Measurements from ENCODE around the gene SMARCC2. TPM values are rescaled to one million over a fixed set of nuclear protein-coding genes. Genes with fewer than 3 reads are reported as not detected.
A peak's percentile ranks its signal among the peaks of the same experiment; 100 is the strongest.

Gene SMARCC2
- total RNA-seq: 10 to 100 TPM; 34.1 to 56.9 (median 49.4) TPM

- intact Hi-C loops (cut with DNase I; ENCODE audit: low total_unique reads) (loop anchor here (1.0 to 2.0 kb wide), 3 partner anchors 31 to 70 kb away; partner anchors contain the start of gene MYL6), in situ Hi-C loops (cut with MboI; ENCODE audit: low sequenced_read_pairs in 4 of 4) (loop anchor here in 3 of 4 donors (5.0 to 25.0 kb wide), 3 partner anchors 62 to 273 kb away; partner anchors contain the start of genes ESYT1 (in 3 of the 3), MIP (in 1 of the 3) and SPRYD4 (in 1 of the 3))
- peak; percentile 77 to 88 for DNase-seq
- Histone ChIP-seq H3K27me3 (no peaks in the 10 kb centered on the region), H3K4me3 (peak within 1 kb of the TSS; percentile 76 to 90 (median 82)), H3K9me3 (no peaks in the 10 kb centered on the region), H3K27ac (peak within 1 kb of the TSS; percentile 89 to 94 (median 94)), H3K4me1 (peaks cover 16 to 28% of the 10 kb centered on the region in 2 donors), H3K36me3 (peaks cover 0 to 18% of the 10 kb centered on the region in 2 donors)
- peak; percentile 90 for ATAC-seq
- TF ChIP-seq CTCF (IDR thresholded peaks at IDR 0.05 in 4 of 5, conservative IDR thresholded peaks at IDR 0.05 in 1 of 5) (peak; percentile 74 to 88 (median 84)), POLR2A (IDR thresholded peaks at IDR 0.05) (peak; percentile 20 to 41)
Measured at GRCh38 chr12:56189099-56189917, at the start of gene SMARCC2. TSS of gene SMARCC2 (minus strand) at chr12:56189483. CDS start at chr12:56189461, 22 bp downstream.

- TF ChIP-seq CTCF (IDR thresholded peaks at IDR 0.05 in 4 of 5, conservative IDR thresholded peaks at IDR 0.05 in 1 of 5) (no peak), POLR2A (IDR thresholded peaks at IDR 0.05) (no peak)
- Histone ChIP-seq H3K27me3 (no peaks in the 10 kb centered on the region), H3K27ac (no peak overlapping the region), H3K4me3 (no peak overlapping the region), H3K9me3 (no peaks in the 10 kb centered on the region), H3K36me3 (peaks cover 0 to 35% of the 10 kb centered on the region in 2 donors), H3K4me1 (no peaks in the 10 kb centered on the region)
- ATAC-seq: no peak
- intact Hi-C loops (cut with DNase I; ENCODE audit: low total_unique reads): no loop called here
- DNase-seq: no peak
- in situ Hi-C loops (cut with MboI; ENCODE audit: low sequenced_read_pairs in 4 of 4): no loop called here
Measured at GRCh38 chr12:56237552-56237951, 48.3 kb upstream of the SMARCC2 start.

- no peaks in the 10 kb centered on the region for H3K27me3 ChIP-seq
- H3K9me3 ChIP-seq: no peaks in the 10 kb centered on the region
- H3K4me3 ChIP-seq: no peak overlapping the region
- no peak for TF ChIP-seq POLR2A (IDR thresholded peaks at IDR 0.05)
- no peak for TF ChIP-seq CTCF (IDR thresholded peaks at IDR 0.05 in 4 of 5, conservative IDR thresholded peaks at IDR 0.05 in 1 of 5)
- in situ Hi-C loops (cut with MboI; ENCODE audit: low sequenced_read_pairs in 4 of 4) (no loop called here), intact Hi-C loops (cut with DNase I; ENCODE audit: low total_unique reads) (no loop called here)
- peaks cover 0 to 29% of the 10 kb centered on the region in 2 donors for H3K36me3 ChIP-seq
- no peaks in the 10 kb centered on the region for H3K4me1 ChIP-seq
- H3K27ac ChIP-seq: no peak overlapping the region
- ATAC-seq: no peak
- no peak for DNase-seq
Measured at GRCh38 chr12:56236985-56237384, 47.7 kb upstream of the SMARCC2 start.

GRCh38 chr12:56236091-56236490 is 46.8 kb upstream of the SMARCC2 start:
- Histone ChIP-seq H3K4me1 (no peaks in the 10 kb centered on the region), H3K36me3 (peaks cover 0 to 20% of the 10 kb centered on the region in 2 donors), H3K9me3 (no peaks in the 10 kb centered on the region), H3K4me3 (no peak overlapping the region), H3K27ac (no peak overlapping the region), H3K27me3 (no peaks in the 10 kb centered on the region)
- intact Hi-C loops (cut with DNase I; ENCODE audit: low total_unique reads) (no loop called here), in situ Hi-C loops (cut with MboI; ENCODE audit: low sequenced_read_pairs in 4 of 4) (no loop called here)
- TF ChIP-seq CTCF (IDR thresholded peaks at IDR 0.05 in 4 of 5, conservative IDR thresholded peaks at IDR 0.05 in 1 of 5) (no peak), POLR2A (IDR thresholded peaks at IDR 0.05) (no peak)
- DNase-seq (no peak), ATAC-seq (no peak)
